HG02623 (cell line): ENCODE measurements around the gene PDE9A.
"Not testable (repeated sequence)": the region's sequence is repeated elsewhere in the genome, so short reads cannot be mapped to it uniquely, and the experiment has no call there.

Experiments
- ATAC-seq: cut with Tn5 transposase; IDR thresholded peaks from one replicate; pipeline ENCODE4 v1.9.1; 2021; ENCODE audit warnings: moderate library complexity; ENCODE audit not compliant: unreplicated experiment

PDE9A gene

DNA sequence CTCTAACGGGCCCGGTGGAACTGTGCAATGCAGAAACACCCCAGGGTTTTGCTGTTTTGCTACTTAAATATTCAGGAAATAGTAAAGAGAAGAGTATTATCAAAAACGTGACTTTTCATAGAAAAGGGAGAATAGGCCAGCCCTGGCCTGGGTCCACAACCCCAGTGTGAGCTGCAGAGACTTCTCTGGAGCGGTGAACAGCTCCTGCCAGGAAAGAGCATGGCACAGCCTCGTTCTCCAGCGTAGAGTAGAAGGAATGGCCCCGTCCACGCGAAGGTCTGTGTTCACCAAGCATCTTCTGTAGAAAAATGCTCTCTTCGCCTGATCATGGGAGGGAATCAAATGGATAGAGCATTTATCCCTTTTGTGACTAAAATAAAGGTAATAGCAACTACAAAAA is 51.4 kb downstream of the PDE9A start:
- no peak for ATAC-seq

DNA sequence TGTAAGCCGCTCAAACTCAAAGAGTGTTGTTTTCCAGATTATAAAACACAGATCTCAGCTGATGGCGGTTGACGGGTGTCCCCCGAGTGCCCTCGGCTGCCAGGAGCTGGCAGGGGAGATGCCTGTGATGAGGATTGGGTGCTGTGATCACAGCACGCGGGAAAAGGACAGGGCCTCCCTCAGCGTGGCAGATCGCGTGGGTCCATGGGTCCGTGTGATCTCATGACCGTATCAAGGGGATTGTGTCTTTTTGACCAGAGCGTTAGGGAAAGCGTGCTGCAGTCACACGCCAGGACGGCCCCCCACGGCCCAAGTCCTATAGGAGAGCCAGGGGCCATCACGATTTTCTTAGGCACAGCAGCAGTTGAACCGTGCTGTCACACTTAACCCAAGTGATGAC is 51.9 kb downstream of the PDE9A start:
- ATAC-seq = no peak

DNA sequence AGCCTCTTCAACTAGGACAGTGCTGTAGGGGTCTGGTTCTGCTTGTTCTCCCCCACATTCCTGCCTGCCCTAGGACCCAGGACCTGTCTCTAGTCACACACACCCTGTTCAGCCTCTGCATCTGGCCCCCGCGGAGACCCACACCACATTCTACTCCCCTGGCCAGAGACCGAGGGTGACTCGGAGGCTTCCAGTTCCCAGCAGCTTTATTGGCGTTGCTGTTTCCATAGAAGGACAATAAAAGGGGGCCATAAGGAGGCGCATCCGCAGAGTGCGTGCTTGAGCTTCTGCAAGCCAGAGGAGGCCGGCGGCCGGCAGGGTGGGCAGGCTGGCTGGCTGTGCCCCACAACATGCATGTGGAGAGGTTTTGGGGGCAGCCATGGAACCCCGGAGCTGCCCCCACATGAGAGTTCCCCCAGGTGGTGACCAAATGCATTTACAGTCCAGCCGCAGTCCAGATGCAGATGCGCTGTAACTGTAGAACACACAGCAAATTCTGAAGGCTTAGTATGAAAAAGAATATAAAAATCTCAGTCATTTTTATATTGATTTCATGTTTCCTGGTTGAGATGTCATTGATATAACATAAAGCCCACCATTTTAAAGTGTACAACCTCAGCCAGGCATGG is 52.4 kb downstream of the PDE9A start:
- ATAC-seq = no peak

DNA sequence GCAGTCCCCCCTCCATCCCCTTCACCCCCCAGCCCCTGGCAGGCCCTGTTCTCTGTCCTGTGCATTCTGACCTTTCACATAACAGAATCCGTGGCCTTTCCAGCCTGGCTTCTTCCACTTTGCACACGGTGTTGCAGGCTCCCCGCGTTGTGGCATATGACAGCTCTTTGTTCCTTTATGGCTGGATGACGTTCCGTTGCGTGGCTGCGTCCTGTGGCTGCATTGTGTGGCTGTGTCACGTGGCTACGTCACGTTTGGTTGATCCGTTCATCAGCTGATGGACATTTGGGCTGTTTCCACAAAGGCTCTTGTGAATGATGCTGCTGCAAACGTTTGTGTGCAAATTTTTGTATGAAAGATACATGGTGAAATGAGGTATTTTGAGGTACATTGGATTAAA is 53.3 kb downstream of the PDE9A start:
- ATAC-seq = no peak

DNA sequence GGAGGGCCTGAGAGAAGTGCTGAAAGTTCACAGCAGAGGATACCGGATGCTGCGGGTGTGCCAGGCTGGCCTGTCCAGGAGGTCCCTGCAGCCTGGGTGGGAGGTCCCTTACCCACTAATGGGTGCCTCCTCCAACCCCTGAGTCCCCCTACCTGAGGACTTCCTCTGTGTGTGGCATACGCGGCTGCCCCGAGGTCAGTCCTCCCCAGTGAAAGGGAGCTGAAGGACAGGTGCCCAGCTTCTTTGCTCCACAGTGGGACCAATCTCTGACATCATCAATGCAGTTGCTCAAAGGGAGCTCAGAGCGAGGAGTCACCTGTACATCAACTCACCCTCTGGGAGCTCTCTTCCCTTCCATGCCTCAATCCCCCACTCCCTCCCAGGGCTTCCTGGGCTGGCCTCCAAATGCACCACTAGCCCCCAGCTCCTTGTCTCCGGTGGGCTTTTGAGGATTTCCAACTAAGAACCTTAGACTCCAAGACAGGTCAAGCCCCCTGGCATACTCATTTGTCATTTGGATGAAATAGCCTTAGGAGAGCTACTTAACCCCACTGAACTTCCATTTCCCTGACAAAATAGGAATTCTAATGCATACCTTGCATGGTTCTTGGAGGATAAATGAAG is 53.9 kb downstream of the PDE9A start:
- no peak for ATAC-seq

DNA sequence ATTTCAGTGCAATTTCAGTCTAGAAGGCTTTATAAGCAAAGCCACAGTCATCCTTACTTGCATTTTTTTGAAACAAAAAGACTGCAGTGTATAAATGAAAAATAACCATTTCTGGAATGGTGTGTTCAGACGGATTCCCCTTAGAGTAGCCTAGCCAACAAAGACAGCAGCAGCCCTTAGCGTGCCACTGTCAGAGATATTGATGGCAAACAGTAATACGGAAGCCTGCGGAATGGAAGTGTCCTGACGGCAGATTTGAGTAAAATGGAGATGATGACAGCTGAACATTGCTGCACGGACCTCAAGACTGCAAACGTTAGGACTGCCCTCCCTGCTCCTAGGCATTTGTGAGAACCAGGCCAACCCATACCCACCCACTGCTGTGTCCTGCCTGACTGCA is 54.7 kb downstream of the PDE9A start:
- ATAC-seq = no peak

DNA sequence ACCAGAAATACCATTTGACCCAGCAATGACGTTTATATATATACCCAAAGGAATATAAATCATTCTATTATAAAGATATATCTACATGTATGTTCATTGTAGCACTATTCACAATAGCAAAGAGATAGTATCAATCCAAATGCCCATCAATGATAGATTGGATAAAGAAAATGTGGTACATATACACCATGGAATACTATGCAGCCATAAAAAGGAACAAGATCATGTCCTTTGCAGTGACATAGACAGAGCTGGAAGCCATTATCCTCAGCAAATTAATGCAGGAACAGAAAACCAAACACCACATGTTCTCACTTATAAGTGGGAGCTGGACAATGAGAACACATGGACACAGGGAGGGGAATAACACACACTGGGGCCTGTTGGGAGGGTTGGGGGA is 55.5 kb downstream of the PDE9A start:
- ATAC-seq = not testable (repeated sequence)

DNA sequence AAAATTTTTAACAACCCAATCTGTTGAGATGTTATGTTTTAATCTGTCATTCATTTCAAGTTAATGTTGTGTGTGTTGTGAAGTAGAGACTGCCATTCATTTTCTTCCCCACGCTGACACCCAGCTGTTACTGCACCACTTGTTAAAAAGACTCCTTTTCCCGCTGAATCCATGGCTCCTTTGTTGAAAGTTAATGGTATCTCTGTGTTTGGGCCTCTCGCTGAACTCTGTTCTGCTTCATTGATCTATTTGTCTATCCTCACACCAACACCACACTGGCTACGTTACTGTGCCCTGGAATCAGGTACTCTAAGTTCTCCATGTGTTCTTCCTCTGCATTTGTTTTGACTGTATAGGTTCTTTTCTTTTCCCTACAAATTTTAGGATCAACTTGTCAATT is 58.2 kb downstream of the PDE9A start:
- ATAC-seq = no peak

DNA sequence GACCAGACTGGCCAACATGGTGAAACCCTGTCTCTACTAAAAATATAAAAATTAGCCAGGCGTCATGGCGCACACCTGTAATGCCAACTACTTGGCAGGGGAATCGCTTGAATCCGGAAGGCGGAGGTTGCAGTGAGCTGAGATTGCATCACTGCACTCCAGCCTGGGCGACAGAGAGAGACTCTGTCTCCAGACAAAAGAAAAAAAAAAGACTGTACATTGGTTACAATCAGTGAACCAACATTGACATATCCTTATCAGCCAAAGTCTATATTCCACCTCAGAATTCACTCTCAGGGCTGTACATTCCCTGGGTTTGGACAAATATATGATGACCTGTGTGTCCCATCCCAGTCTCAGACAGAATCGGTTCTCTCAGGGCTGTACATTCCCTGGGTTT is 62.0 kb downstream of the PDE9A start:
- ATAC-seq = not testable (repeated sequence)

DNA sequence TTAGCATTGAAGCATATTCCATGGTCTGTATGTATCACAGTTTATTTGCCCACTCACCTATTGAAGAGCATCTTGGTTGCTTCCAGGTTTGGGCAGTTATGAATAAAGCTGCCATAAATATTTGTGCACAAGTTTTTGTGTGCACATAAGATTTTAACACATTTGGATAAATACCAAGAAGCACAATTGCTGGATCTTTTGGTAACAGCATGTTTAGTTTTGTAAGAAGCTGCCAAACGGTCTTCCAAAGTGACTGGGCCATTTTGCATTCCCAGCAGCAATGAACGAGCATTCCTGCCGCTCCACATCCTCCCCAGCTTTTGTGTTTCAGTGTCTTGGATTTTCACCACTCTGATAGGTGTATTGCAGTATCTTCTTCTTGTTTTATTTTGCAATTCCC is 62.7 kb downstream of the PDE9A start:
- ATAC-seq = no peak

DNA sequence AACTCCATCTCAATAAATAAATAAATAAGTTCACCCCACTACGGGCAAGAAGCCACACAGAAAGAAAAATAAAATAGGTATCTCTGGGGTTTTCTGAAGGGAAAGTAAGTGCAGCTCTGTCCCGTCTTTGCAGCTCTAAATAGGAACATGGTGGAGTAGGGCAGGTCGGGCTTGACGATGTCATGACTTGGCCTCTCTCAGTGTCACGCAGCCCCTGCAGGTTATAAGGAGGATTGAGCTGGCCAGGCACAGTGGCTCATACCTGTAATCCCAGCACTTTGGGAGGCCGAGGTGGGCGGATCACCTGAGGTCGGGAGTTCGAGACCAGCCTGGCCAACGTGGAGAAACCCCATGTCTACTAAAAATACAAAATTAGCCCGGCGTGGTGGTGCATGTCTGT is 67.1 kb downstream of the PDE9A start:
- ATAC-seq = not testable (repeated sequence)

DNA sequence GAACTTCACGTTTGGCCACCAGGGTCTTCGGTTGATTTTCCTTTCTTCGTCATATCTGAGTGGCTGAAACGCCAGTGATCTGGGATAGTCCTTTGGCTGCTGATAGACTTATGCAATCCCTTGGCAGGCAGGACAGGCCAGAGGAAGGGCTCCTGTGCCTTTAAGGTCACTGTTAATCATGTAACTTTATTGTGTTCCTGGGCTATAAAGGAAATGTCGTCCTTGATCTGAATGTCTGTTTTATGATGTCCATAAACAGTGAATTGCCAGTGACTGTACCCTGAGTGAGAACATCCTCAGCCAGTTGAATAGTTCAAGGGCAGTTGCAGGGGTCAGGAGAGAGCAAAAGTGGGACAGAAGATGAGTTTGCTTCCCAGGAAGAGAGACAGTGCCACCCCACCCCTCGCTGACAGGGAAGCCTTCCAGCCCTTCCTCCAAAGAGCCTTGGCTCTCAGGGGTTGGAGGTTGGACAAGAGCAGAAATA is 68.0 kb downstream of the PDE9A start:
- no peak for ATAC-seq

DNA sequence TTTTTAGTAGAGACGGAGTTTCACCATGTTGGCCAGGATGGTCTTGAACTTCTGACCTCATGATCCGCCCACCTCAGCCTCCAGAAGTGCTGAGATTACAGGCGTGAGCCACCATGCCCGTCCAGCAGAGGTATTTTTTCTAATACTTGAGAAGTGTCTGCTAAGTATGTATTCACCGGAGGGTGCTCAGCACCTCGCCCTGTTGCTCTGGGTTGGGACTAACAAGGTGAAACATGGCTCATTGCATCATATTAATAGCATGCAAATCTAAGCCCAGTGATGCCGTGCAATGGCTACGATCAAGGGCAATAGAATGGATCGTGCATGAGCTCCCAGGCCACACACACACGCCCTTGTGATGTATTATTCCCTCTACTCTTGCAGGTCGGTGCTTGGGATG is 68.7 kb downstream of the PDE9A start:
- ATAC-seq = no peak

DNA sequence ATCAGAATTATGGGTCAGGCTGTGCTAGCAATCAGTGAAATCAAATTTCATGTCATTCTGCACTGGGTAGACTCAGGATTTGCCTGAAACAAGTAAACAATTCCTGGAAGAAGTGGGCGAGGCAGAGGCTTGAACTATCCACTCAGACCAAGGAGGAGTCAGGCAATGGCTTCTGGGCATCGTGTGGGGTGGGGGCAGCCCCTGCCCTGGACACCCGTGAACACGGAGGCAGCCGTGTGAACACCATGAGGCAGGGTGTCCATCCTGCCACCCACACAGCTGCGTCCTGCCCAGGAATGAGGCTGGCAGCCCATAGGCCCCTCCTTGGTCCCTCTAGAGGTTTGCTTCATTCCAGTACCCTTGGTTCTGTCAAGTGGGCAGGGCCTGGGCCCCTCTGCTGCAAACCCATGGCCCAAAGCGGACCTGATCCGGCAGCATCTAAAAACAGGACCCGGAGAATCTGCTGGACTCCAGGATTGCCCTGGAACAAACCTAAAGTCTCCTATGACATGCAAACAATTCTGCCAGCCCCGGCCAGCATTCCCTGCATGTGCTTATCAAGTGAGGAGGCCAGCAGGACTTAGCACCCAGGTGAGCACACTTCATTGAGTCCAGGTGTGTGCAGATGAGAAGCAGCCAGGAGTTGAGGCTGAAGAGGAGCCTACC is 69.5 kb downstream of the PDE9A start:
- ATAC-seq = no peak

DNA sequence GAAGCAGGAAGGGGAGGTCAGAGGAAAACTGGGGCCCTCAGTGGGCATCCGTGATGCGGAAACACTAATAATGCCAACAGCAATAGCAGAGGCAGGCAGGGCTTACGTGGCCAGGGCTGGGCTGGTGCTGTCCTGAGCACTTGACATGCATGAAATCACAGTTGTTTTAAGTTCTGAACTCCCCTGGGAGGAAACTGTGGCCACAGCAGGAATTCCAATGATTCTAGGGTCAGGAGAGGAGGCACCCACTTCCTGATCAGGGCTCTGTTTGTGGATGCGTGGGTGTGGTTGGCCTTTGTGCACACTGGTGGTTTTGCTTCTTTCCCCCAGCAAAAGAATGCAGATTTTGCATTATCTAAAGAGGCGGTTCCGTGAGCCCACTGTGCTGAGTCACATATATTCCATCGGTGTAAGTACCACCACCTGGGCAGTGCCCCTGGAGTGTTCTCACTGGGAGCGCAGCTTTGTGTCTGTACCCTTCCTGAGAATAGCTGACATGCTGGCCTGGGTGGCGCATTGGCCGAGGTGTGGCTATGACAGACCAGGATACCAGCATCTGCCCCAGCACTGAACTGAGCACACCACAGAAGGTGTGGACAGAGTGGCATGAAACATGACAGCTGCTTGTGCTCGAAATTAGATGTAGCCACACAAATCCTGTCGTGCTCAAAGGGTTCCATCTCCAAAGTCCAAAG is 71.0 kb downstream of the PDE9A start:
- ATAC-seq = no peak

DNA sequence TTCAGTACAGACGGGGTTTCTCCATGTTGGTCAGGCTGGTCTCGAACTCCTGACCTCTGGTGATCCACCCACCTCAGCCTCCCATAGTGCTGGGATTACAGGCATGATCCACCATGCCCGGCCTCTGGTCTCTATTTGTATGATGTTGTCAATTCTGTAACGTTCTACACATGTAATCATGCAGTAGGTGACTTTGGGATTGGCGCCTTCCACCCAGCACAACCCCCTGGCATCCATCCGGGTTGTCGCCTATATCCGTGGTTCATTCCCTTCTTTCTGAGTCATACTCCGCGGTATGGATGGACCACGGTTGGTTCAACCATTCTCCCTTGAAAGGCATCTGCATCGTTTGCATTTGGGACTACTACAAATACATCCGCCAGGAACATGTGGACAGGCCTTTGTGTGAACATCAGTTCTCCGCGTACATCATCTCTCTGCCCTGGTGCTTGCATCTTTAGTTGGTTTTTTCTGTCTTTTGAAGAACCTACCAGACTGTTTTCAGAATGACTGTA is 72.1 kb downstream of the PDE9A start:
- no peak for ATAC-seq

DNA sequence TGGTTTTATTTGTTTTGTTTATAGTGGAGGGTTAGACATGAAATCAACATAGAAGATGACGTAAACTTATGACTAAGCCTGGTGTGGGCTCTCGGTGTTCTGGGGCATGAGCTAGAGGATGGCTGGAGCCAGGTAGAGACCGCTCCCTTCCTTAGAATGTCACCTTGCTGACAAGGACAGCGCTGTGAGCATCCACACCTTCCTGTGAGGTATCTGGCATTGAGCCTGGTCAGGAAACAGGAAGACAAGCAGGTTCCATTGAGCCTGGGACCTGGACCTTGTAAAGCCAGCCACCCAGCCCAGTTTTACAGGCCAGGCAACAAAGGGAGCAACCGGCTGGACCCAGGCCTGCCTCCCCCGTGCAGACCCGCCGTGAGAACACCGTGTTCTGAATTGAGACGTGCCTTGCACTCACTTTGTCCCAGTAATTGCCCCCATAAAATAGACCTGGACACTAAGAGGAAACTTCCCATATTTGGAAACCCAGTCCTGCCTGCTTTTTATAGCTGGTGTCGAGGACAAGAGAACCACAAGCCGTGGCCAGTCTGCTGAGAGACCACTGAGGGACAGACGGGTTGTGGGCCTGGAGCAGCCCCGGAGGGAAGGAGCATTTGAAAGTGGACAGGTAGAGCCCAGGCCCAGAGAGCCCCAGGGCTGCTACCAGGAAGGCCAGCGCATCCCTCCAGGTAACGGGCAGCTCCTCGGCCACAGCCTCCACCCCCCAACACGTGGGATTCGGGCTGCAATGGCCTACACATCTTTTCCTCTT is 78.0 kb downstream of the PDE9A start:
- ATAC-seq = no peak

DNA sequence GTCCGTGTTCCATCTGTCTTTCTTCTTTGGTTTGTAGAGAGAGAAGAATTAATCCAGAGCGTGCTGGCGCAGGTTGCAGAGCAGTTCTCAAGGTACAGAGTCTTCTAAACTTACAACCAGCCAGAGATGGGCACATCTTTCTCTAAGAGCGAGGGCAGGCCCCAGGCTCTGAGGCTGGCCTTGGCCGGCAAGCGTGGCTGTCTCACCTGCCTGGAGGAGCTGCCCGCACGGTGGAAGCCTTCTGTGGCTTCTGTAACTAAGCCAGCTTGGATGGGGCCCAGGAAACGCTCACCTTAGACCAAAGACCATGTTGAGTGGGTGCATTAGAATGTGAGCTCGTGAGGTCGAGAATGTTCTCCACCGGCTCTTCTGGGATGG is 78.6 kb downstream of the PDE9A start:
- no peak for ATAC-seq

DNA sequence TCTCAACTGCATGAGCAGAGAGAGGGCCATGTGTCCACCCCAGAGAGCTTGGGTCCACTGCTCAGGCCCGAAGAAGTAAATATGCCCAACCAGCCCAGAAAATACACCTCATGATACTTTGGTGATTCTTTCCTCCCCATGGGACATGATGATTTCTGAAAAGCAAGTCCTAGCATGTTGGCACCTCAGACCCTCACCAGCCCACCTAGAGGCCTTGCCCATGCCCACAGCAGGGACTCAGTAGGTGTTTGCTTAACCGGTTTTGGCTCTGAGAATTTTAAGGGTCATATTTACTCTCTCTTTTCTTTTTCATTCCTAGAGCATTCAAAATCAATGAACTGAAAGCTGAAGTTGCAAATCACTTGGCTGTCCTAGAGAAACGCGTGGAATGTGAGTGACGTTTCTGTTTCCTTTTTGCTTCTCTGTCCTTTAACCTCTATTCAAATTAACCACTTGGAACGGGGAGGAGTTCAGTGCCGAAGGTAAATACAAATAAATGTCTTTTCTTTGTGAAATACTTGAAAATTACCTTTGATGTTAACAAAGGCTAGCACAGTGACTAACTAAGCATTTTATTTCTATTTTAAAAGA is 79.7 kb downstream of the PDE9A start:
- ATAC-seq = no peak

DNA sequence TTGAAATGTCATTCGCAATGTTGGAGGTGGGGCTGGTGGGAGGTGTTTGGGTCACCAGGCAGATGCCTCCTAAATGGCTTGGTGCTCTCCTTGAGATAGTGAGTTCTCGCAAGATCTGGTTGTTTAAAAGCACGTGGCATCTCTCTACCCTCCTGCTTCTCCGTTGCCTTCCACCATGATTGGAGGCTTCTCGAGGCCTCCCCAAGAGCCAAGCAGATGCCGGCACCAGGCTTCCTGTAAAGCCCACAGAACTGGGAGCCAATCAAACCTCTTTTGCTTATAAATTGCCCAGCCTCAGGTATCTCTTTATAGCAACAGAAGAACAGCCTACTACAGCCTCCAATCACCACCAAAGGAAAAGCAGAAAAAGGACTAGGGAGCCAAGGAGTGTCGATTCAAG is 80.5 kb downstream of the PDE9A start:
- no peak for ATAC-seq
